H1 (cell line): Measurements from ENCODE around the gene TMEM253. TPM values are rescaled to one million over a fixed set of nuclear protein-coding genes. Genes with fewer than 3 reads are reported as not detected.

Source experiments
- CEBPB ChIP-seq: IDR thresholded peaks from 2 replicates; pipeline ENCODE4 v1.6.1; 2012; ENCODE audit warnings: low read depth, low read length
- CHD2 ChIP-seq: IDR thresholded peaks from 2 replicates; pipeline ENCODE4 v1.6.1; 2012; ENCODE audit warnings: low read length, improper control_type of control experiment
- EGR1 ChIP-seq: IDR thresholded peaks from 2 replicates; pipeline ENCODE4 v1.6.1; 2011; ENCODE audit warnings: low read depth, low read length, borderline replicate concordance
- GTF2F1 ChIP-seq: IDR thresholded peaks from 2 replicates; pipeline ENCODE4 v1.6.1; 2012; ENCODE audit warnings: low read depth, low read length, improper control_type of control experiment, borderline replicate concordance
- KDM4A ChIP-seq: IDR thresholded peaks from one replicate; pipeline ENCODE4 v1.7.1; 2012; ENCODE audit warnings: low read depth, mild to moderate bottlenecking, moderate library complexity, low read length, inconsistent platforms; ENCODE audit not compliant: severe bottlenecking
- NANOG ChIP-seq: IDR thresholded peaks from 2 replicates; pipeline ENCODE4 v1.6.1; 2011; ENCODE audit warnings: low read length, low read depth, mild to moderate bottlenecking, inconsistent platforms; ENCODE audit not compliant: insufficient read depth, poor library complexity, severe bottlenecking
- PHF8 ChIP-seq: fragments of 200-600 bp; sonication (generic); conservative IDR thresholded peaks from 2 replicates; pipeline ENCODE4 v1.7.1; 2012; ENCODE audit warnings: low read depth, mild to moderate bottlenecking, inconsistent platforms, low read length, moderate library complexity
- RXRA ChIP-seq: IDR thresholded peaks from 2 replicates; pipeline ENCODE4 v1.6.1; 2011; ENCODE audit warnings: low read depth, mild to moderate bottlenecking, low read length, moderate library complexity; ENCODE audit not compliant: insufficient read depth
- SIN3A ChIP-seq, 2 experiments: IDR thresholded peaks in 1 of 2; conservative IDR thresholded peaks in 1 of 2; 2 replicates each; pipeline ENCODE4 v1.6.1; 2011 to 2012; ENCODE audit warnings: low read length in 2 of 2, improper control_type of control experiment in 1 of 2, low read depth in 1 of 2, mild to moderate bottlenecking in 1 of 2
- TEAD4 ChIP-seq: IDR thresholded peaks from 2 replicates; pipeline ENCODE4 v1.6.1; 2012; ENCODE audit warnings: low read depth, low read length, inconsistent platforms, mixed read lengths
- polyA plus RNA-seq, 7 experiments: library from polyadenylated mRNA; depleted of rRNA in 3 of 7; stranded (reverse) in 5 of 7; unstranded in 2 of 7; fragments of >200 nt in 5 of 7; fragments of 200-250 nt in 2 of 7; gene quantifications; 1 replicate in 5 of 7; 2 replicates in 1 of 7; 4 replicates in 1 of 7; pipeline versions ENCODE4 v1.2.1 to v1.2.3, GENCODE V29; 2011 to 2013; ENCODE audit warnings: missing spikeins in 2 of 7, mixed read lengths in 2 of 7
- total RNA-seq: library from RNA; stranded (reverse); fragmentation: NEBNext Ultra II Directional; extraction: Animal tissue kit (Norgen Biotek cat#: 25700); gene quantifications from 2 replicates; pipeline ENCODE4 v1.2.1, GENCODE V29; 2021
- TF ChIP-seq, protein P1 (sequence below): fragments of 300-600 bp; sonication (generic); IDR thresholded peaks from 2 replicates; pipeline ENCODE4 v1.7.1; 2012; ENCODE audit warnings: low read length, moderate library complexity, mild to moderate bottlenecking, inconsistent platforms; ENCODE audit not compliant: insufficient replicate concordance

TMEM253 gene
- total and polyA plus RNA-seq, 2 of the 8 experiments (the other 6 are each of a cell fraction or from before 2014, with no cell fraction given) = 1.9 to 2.2 TPM

DNA sequence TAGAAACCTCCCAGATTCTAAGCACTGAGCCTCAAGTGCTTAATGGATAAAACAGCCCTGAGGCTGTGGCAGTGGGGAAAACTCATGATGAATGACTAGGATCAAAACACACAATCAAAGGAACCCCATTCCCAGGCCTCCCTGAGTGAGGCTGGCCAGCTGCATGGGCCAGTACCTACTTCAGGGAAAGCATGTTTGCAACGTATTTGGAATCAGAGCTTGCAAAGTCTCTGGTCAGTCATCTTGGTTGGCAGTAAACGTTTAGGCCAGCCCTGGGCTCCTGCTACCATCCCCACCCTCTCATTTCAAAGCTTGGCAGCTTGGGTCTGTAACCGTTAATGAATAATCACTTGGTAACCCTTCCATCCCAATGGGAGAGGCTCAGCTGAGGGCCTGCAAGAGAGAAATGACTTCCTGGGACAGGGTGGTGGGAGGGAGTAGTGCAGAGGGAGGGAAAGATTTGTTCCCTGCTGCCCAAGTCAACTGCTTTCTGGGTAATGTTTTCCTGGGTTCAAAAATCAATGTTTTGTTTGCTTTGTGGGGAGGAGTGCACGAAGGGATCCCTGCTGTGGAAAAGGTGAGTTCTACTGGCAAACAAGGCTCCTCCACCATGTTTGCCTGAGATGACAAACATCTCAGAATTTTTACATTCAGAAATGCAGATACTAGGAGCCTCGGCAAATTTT lies 45.3 kb upstream of the TMEM253 start (continued):
- TF ChIP-seq, protein P1, sequence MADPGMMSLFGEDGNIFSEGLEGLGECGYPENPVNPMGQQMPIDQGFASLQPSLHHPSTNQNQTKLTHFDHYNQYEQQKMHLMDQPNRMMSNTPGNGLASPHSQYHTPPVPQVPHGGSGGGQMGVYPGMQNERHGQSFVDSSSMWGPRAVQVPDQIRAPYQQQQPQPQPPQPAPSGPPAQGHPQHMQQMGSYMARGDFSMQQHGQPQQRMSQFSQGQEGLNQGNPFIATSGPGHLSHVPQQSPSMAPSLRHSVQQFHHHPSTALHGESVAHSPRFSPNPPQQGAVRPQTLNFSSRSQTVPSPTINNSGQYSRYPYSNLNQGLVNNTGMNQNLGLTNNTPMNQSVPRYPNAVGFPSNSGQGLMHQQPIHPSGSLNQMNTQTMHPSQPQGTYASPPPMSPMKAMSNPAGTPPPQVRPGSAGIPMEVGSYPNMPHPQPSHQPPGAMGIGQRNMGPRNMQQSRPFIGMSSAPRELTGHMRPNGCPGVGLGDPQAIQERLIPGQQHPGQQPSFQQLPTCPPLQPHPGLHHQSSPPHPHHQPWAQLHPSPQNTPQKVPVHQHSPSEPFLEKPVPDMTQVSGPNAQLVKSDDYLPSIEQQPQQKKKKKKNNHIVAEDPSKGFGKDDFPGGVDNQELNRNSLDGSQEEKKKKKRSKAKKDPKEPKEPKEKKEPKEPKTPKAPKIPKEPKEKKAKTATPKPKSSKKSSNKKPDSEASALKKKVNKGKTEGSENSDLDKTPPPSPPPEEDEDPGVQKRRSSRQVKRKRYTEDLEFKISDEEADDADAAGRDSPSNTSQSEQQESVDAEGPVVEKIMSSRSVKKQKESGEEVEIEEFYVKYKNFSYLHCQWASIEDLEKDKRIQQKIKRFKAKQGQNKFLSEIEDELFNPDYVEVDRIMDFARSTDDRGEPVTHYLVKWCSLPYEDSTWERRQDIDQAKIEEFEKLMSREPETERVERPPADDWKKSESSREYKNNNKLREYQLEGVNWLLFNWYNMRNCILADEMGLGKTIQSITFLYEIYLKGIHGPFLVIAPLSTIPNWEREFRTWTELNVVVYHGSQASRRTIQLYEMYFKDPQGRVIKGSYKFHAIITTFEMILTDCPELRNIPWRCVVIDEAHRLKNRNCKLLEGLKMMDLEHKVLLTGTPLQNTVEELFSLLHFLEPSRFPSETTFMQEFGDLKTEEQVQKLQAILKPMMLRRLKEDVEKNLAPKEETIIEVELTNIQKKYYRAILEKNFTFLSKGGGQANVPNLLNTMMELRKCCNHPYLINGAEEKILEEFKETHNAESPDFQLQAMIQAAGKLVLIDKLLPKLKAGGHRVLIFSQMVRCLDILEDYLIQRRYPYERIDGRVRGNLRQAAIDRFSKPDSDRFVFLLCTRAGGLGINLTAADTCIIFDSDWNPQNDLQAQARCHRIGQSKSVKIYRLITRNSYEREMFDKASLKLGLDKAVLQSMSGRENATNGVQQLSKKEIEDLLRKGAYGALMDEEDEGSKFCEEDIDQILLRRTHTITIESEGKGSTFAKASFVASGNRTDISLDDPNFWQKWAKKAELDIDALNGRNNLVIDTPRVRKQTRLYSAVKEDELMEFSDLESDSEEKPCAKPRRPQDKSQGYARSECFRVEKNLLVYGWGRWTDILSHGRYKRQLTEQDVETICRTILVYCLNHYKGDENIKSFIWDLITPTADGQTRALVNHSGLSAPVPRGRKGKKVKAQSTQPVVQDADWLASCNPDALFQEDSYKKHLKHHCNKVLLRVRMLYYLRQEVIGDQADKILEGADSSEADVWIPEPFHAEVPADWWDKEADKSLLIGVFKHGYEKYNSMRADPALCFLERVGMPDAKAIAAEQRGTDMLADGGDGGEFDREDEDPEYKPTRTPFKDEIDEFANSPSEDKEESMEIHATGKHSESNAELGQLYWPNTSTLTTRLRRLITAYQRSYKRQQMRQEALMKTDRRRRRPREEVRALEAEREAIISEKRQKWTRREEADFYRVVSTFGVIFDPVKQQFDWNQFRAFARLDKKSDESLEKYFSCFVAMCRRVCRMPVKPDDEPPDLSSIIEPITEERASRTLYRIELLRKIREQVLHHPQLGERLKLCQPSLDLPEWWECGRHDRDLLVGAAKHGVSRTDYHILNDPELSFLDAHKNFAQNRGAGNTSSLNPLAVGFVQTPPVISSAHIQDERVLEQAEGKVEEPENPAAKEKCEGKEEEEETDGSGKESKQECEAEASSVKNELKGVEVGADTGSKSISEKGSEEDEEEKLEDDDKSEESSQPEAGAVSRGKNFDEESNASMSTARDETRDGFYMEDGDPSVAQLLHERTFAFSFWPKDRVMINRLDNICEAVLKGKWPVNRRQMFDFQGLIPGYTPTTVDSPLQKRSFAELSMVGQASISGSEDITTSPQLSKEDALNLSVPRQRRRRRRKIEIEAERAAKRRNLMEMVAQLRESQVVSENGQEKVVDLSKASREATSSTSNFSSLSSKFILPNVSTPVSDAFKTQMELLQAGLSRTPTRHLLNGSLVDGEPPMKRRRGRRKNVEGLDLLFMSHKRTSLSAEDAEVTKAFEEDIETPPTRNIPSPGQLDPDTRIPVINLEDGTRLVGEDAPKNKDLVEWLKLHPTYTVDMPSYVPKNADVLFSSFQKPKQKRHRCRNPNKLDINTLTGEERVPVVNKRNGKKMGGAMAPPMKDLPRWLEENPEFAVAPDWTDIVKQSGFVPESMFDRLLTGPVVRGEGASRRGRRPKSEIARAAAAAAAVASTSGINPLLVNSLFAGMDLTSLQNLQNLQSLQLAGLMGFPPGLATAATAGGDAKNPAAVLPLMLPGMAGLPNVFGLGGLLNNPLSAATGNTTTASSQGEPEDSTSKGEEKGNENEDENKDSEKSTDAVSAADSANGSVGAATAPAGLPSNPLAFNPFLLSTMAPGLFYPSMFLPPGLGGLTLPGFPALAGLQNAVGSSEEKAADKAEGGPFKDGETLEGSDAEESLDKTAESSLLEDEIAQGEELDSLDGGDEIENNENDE = no peak
- no peak for TF ChIP-seq SIN3A (conservative IDR thresholded peaks at IDR 0.05 in 1 of 2, IDR thresholded peaks at IDR 0.05 in 1 of 2; ENCODE audit: low read depth in 1 of 2, low read length in 2 of 2)
- no peak for TF ChIP-seq PHF8
- no peak for TF ChIP-seq CHD2
- no peak for TF ChIP-seq EGR1
- TF ChIP-seq KDM4A = no peak
- no peak for TF ChIP-seq NANOG
- TF ChIP-seq TEAD4 = no peak
- TF ChIP-seq RXRA = no peak
- no peak for TF ChIP-seq CEBPB
- TF ChIP-seq GTF2F1 = no peak
